ENCODE measurements around the gene SYCP2.

DNA sequence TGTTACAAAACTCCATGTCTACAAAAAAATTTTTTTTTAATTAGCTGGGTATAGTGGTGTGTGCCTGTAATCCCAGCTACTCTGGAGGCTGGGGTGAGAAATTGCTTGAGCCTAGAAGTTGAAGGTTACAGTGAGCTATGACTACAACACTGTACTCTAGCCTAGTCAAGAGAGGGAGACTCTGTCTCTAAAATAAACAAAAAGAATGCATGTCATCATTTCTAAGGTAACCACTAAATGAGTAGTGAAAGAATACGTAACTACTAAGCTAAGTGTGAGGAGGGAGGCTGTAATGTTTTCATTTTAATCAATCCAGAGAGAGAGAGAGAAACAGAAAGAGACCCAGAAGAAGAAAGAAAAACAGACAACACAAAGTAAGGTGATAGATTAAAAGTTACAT, 9.9 kb downstream of the SYCP2 start:
- TF ChIP-seq CTCF (IDR thresholded peaks at IDR 0.05) (no peak), POLR2A (IDR thresholded peaks at IDR 0.05) (no peak)

Measured in heart left ventricle (tissue), 13 donors.